Measurements from ENCODE around the gene DCTN1. TPM values are rescaled to one million over a fixed set of nuclear protein-coding genes. Genes with fewer than 3 reads are reported as not detected.

The DCTN1 gene
- total and polyA plus RNA-seq, 2 donors (not counting 3 experiments of a cell fraction or from before 2014, with no cell fraction given): 130 to 170 TPM

DNA sequence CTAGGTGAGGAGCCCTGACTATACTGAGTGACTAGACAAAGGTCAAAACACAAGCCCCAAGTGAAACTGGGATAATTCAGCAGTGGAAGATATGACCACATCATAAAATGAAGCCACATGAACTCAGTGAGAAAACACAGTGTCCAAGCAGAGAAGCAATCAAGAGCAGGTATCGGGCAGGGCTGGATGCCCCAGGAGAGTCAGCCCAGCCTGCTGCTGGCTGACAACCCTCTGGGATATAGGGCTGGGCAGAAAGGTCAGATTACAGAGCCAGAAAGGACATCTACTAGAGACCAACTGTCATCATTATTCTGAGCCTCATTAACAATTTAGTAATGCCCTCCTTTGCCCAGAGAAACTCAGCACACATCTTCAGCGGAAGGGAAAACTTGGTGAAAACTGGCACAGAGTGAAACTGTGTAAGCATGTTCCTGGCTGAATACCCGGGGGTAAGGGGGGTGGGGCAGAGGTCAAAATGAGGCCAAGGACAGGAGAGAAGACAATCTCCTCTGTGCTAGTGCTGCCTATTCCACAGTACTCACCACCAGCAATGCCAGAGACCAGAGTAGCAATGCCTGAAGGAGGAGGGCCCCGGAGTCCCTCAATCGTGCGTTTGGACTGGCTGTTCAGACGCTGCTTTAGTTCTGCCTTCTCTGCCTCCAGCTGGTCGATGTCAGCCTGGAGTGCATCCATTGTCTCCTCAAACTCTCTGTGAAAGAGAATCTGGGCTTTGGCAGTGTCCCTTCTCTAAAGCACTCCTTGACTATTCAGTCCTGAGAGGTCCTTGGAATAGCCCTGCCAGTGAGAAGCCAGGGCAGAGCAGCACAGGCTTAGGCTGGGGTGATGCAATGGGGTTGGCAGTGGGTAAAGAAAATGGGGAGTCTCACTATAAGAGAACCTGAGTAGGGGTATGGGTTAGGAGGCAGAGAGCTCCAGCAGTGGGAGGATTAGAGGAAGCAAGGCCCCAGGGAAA, 15.3 kb downstream of the DCTN1 start:
- intact Hi-C loops (cut with micrococcal nuclease) (no loop called here), dilution Hi-C loops (cut with MboI; ENCODE audit: extremely low pct_ligation_motif_present, low sequenced_read_pairs) (no loop called here)
- H3K9ac ChIP-seq (replicated peaks; ENCODE audit: extremely low read depth, insufficient read depth, low read length): no peak overlapping the region
- FAIRE-seq: no peak
- H3K9me1 ChIP-seq (replicated peaks; ENCODE audit: control insufficient read depth, extremely low read depth, insufficient read depth, low read length): no peaks in the 10 kb centered on the region
- H3K4me1 ChIP-seq (ENCODE audit: control insufficient read depth, extremely low read depth, insufficient read depth, low read length): no peaks in the 10 kb centered on the region
- ChIA-PET CTCF (no interaction called here), POLR2A (no interaction called here)
- no peaks in the 10 kb centered on the region for H3K9me3 ChIP-seq (replicated peaks; ENCODE audit: control insufficient read depth, insufficient read depth, low read length)
- TF ChIP-seq EZH2 (IDR thresholded peaks at IDR 0.05; ENCODE audit: borderline replicate concordance, low read depth, low read length, severe bottlenecking) (no peak), GATA2 (IDR thresholded peaks at IDR 0.05; ENCODE audit: insufficient read depth, insufficient read length, low read depth, low read length) (no peak), POLR2A (IDR thresholded peaks at IDR 0.05; ENCODE audit: low read depth, low read length) (no peak), MAX (IDR thresholded peaks at IDR 0.05; ENCODE audit: insufficient read depth, insufficient read length) (no peak), POLR2AphosphoS5 (IDR thresholded peaks at IDR 0.05; ENCODE audit: insufficient read depth, low read depth, low read length) (no peak), CTCF (IDR thresholded peaks at IDR 0.05; ENCODE audit: extremely low read depth in 1 of 2, insufficient read depth in 1 of 2, low read depth in 1 of 2, low read length in 2 of 2) (no peak), JUN (IDR thresholded peaks at IDR 0.05; ENCODE audit: borderline replicate concordance, insufficient read depth, insufficient read length, low read depth) (no peak), FOS (IDR thresholded peaks at IDR 0.05; ENCODE audit: borderline replicate concordance, insufficient read depth, low read length) (no peak), MYC (IDR thresholded peaks at IDR 0.05; ENCODE audit: low read depth, low read length) (no peak)
- no peaks in the 10 kb centered on the region for H4K20me1 ChIP-seq (replicated peaks; ENCODE audit: control insufficient read depth, extremely low read depth, insufficient read depth, low read length)
- BruUV-seq (replicated peaks): no TSS peak
- peaks cover 25 to 89% of the 10 kb centered on the region in 2 experiments for H3K36me3 ChIP-seq (ENCODE audit: control insufficient read depth in 2 of 2, extremely low read depth in 1 of 2, insufficient read depth in 2 of 2, low read length in 2 of 2)
- no peak overlapping the region for H3K4me2 ChIP-seq (ENCODE audit: insufficient read depth, low read length)
- no peak overlapping the region for H2AFZ ChIP-seq (ENCODE audit: low read depth, low read length)
- H3K4me3 ChIP-seq (replicated peaks in 1 of 3; ENCODE audit: insufficient read depth in 1 of 3, low read depth in 1 of 3, low read length in 3 of 3): no peak overlapping the region
- H3K27ac ChIP-seq (ENCODE audit: insufficient read depth, low read depth, low read length): no peak overlapping the region
- H3K27me3 ChIP-seq (ENCODE audit: control insufficient read depth in 2 of 2, insufficient read depth in 2 of 2, low read length in 2 of 2): no peaks in the 10 kb centered on the region
- no peaks in the 10 kb centered on the region for H3K79me2 ChIP-seq (ENCODE audit: control insufficient read depth, insufficient read depth, low read length)
- no peak for DNase-seq (ENCODE audit: low read depth, low spot score)
